Activated B cell treated with CpG ODN at 0.5 μM for 24 hours (primary cell): Measurements from ENCODE around the gene AJUBA. TPM values are rescaled to one million over a fixed set of nuclear protein-coding genes. Genes with fewer than 3 reads are reported as not detected.
A peak's percentile ranks its signal among the peaks of the same experiment; 100 is the strongest.
"Not testable (repeated sequence)": the region's sequence is repeated elsewhere in the genome, so short reads cannot be mapped to it uniquely, and the experiment has no call there.

Source experiments
- ATAC-seq: fragments of 200-7000 bp; cut with Tn5 transposase; one replicate; pipeline ENCODE4 v1.10.0; 2021; ENCODE audit warnings: low read depth, mild to moderate bottlenecking, moderate library complexity
- CTCF ChIA-PET: fragments of 350-600 bp; sonication (Branson Sonifier 250); formaldehyde crosslinking; loops from one replicate; lab custom pipeline; 2021; ENCODE audit warnings: antibody characterized with exemption; lab: Charles Lee
- POLR2A ChIA-PET: fragments of 350-600 bp; sonication (Branson Sonifier 250); formaldehyde crosslinking; loops from one replicate; lab custom pipeline; 2021; ENCODE audit warnings: antibody characterized with exemption; lab: Charles Lee
- DNase-seq: peaks from one replicate; pipeline ENCODE4 v3.0.0; 2022
- H3K27ac Mint-ChIP-seq: one replicate; pipeline ENCODE4 v1.8.0; 2020; ENCODE audit warnings: mixed read lengths
- H3K27me3 Mint-ChIP-seq: one replicate; pipeline ENCODE4 v1.8.0; 2021; ENCODE audit warnings: mixed read lengths
- H3K36me3 Mint-ChIP-seq: one replicate; pipeline ENCODE4 v1.8.0; 2021; ENCODE audit warnings: low read depth, mixed read lengths
- H3K4me1 Mint-ChIP-seq: one replicate; pipeline ENCODE4 v1.8.0; 2021; ENCODE audit warnings: mixed read lengths
- H3K4me3 Mint-ChIP-seq: one replicate; pipeline ENCODE4 v1.8.0; 2020; ENCODE audit warnings: mild to moderate bottlenecking, mixed read lengths
- H3K9me3 Mint-ChIP-seq: one replicate; pipeline ENCODE4 v1.8.0; 2020; ENCODE audit warnings: mixed read lengths
- intact Hi-C: fragments of 100-400 bp; cut with micrococcal nuclease; formaldehyde crosslinking; loops from one replicate; pipeline ENCODE4 v1.15.1; 2024
- total RNA-seq: library from RNA; stranded (reverse); gene quantifications from 2 replicates; pipeline ENCODE4 v1.2.3, GENCODE V29; 2022
- TF ChIP-seq, protein P1 (sequence below): fragments of 200-600 bp; IDR thresholded peaks from one replicate; pipeline ENCODE4 v1.8.0; 2022; ENCODE audit warnings: antibody characterized with exemption, mild to moderate bottlenecking

The AJUBA gene
- total RNA-seq, 1 donor from 2014 or later, result 0.67 TPM

DNA sequence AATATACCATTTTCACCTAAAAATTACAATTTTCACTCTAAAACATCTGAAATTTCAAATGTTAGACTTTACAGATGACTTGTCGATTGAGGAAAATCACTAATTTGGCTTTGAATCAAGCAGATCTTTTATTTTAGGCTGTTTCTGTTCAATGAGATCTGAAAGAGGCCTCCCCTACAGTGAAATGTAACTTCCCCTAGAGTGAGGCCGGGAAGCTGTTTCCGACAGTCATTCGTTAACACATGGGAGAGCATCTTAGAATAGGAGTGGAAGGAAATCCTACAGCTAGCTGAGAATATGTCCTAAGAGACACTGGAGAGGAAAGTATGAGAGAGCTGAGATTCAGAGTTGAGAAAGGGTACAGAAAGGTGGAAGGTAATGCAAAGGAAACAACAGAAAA, 33.3 kb upstream of the AJUBA start:
- H3K4me1 Mint-ChIP-seq, result peaks cover 2% of the 10 kb centered on the region
- intact Hi-C loops, result no loop called here
- no peak overlapping the region for H3K27ac Mint-ChIP-seq
- H3K36me3 Mint-ChIP-seq, result no peaks in the 10 kb centered on the region
- TF ChIP-seq, protein P1, sequence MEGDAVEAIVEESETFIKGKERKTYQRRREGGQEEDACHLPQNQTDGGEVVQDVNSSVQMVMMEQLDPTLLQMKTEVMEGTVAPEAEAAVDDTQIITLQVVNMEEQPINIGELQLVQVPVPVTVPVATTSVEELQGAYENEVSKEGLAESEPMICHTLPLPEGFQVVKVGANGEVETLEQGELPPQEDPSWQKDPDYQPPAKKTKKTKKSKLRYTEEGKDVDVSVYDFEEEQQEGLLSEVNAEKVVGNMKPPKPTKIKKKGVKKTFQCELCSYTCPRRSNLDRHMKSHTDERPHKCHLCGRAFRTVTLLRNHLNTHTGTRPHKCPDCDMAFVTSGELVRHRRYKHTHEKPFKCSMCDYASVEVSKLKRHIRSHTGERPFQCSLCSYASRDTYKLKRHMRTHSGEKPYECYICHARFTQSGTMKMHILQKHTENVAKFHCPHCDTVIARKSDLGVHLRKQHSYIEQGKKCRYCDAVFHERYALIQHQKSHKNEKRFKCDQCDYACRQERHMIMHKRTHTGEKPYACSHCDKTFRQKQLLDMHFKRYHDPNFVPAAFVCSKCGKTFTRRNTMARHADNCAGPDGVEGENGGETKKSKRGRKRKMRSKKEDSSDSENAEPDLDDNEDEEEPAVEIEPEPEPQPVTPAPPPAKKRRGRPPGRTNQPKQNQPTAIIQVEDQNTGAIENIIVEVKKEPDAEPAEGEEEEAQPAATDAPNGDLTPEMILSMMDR, result no peak
- H3K4me3 Mint-ChIP-seq, result no peak overlapping the region
- DNase-seq, result no peak
- ChIA-PET POLR2A (interaction anchor here (1.1 kb wide), 1 partner anchor 9 kb away, joined by 3 read pairs; no protein-coding TSS in a partner anchor), CTCF (interaction anchor here (1.8 to 3.0 kb wide), 2 partner anchors 21 to 29 kb away, joined by 7 to 8 read pairs; no protein-coding TSS in a partner anchor)
- H3K9me3 Mint-ChIP-seq, result no peaks in the 10 kb centered on the region
- H3K27me3 Mint-ChIP-seq, result no peaks in the 10 kb centered on the region
- ATAC-seq, result no peak

DNA sequence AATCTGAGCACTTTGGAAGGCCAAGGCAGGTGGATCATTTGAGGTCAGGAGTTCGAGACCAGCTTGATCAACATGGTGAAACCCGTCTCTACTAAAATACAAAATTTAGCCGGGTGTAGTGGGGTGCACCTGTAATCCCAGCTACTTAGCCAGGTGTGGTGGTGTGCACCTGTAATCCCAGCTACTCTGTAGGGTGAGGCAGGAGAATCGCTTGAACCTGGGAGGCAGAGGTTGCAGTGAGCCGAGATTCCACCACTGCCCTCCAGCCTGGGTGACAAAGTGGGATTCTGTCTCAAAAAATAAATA, 31.4 kb upstream of the AJUBA start:
- H3K4me3 Mint-ChIP-seq, ATAC-seq: not testable (repeated sequence)

DNA sequence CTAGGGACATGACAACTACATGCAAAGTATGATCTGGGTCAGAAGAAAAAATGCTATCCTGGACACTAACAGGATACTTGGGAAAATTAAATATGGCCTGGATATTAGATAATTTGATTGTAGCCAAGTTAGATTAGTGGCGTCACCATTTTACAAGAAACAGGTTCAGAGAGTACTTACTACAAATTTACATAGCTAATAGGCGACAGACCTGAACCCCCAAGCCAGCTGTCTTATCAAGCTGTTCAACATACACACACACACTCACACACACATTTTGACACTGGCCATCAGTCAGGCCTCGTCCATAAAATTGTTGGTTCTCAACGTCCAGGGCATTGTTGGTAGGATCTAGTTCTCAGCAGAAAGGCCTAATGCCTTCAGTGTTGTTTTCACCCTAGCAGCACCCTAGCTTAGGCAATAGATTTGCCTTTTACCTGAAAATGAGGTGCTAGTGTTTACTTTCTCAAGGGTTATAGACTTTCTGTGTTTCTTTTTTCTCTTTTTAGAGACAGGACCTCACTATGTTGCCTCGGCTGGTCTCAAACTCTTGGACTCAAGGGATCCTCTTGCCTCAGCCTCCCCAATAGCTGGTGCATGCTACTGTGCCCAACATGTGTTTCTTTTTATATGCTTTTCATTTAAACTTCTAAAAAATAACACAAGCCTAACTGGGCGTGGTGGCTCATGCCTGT, 30.9 kb upstream of the AJUBA start:
- TF ChIP-seq, protein P1, result no peak
- ChIA-PET CTCF (interaction anchor here (1.0 to 3.0 kb wide), 2 partner anchors 18 to 45 kb away, joined by 3 to 8 read pairs; no protein-coding TSS in a partner anchor), POLR2A (no interaction called here)
- H3K4me1 Mint-ChIP-seq, result peaks cover 22% of the 10 kb centered on the region
- H3K36me3 Mint-ChIP-seq, result peaks cover 2% of the 10 kb centered on the region
- no peaks in the 10 kb centered on the region for H3K27me3 Mint-ChIP-seq
- no peak overlapping the region for H3K4me3 Mint-ChIP-seq
- ATAC-seq (no peak), DNase-seq (no peak)
- H3K9me3 Mint-ChIP-seq, result no peaks in the 10 kb centered on the region
- H3K27ac Mint-ChIP-seq, result no peak overlapping the region
- intact Hi-C loops, result no loop called here

More for the DNA sequence above, 31.4 kb upstream of the AJUBA start:
- H3K27ac Mint-ChIP-seq, DNase-seq, H3K9me3 Mint-ChIP-seq, intact Hi-C loops, H3K36me3 Mint-ChIP-seq, POLR2A ChIA-PET, H3K27me3 Mint-ChIP-seq: not testable (repeated sequence)
- peaks cover 18% of the 10 kb centered on the region for H3K4me1 Mint-ChIP-seq
- CTCF ChIA-PET, result interaction anchor here (3.0 kb wide), 1 partner anchor 19 kb away, joined by 8 read pairs; no protein-coding TSS in a partner anchor

DNA sequence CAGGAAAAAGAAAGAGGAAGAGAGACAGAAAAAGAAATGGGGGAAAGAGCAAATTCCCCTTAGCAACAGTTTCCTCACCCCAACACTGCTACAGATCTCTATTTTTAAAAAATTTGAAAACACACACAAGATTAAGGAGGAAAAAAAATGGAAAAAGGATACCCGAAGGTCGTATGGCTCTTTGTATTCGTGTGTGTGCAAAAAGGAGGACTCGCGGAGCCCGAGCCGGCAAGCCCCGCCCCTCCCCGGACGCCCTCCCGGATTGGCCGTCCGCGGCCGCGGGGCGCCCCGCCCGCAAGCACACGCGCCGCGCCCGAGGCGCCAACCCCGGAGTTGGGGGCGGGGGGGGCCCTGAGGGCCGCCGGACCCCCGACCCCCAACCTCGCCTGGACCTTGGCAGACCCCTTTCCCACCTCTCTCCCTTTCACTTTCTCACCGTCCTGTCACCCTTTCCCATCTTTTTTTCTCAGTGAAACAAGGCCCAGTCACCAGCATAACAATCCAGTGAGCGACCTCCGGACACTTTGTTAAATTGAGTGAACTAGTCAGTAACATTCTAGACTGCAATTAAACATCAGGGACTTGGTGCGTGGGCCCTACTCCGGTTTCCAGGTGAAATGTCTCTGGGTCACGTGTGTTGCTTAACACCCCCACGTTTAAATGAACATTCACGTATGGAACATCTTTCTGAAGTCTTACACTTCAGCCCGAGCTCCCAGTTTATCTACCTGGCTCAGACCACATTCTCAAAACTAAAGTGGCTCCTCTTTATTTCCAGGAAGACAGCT, 27.8 kb upstream of the AJUBA start, which contains the start of gene C14orf93:
Gene C14orf93 (minus strand): TSS at position 205 of the 788 bp plus-strand sequence. CDS start 11,120 bp downstream, outside the sequence.
- intact Hi-C loops, result loop anchor here (5.0 kb wide), 2 partner anchors 123 to 292 kb away; partner anchors contain the start of gene PPP1R3E
- TF ChIP-seq, protein P1, result no peak
- no peaks in the 10 kb centered on the region for H3K27me3 Mint-ChIP-seq
- DNase-seq (peak; percentile 77), ATAC-seq (peak; percentile 40)
- peaks cover 44% of the 10 kb centered on the region for H3K4me1 Mint-ChIP-seq
- peaks cover 11% of the 10 kb centered on the region for H3K36me3 Mint-ChIP-seq
- H3K9me3 Mint-ChIP-seq, result no peaks in the 10 kb centered on the region
- CTCF ChIA-PET, result interaction anchor here (0.9 kb wide), 2 partner anchors 24 to 48 kb away, joined by 3 read pairs; no protein-coding TSS in a partner anchor
- peak within 1 kb of the TSS; percentile 95 for H3K4me3 Mint-ChIP-seq
- H3K27ac Mint-ChIP-seq, result peak within 1 kb of the TSS; percentile 97
- POLR2A ChIA-PET, result interaction anchor here (0.6 to 1.0 kb wide), 6 partner anchors 24 to 308 kb away, joined by 4 to 6 read pairs (median 4); partner anchors contain the start of genes ACIN1 and RBM23

DNA sequence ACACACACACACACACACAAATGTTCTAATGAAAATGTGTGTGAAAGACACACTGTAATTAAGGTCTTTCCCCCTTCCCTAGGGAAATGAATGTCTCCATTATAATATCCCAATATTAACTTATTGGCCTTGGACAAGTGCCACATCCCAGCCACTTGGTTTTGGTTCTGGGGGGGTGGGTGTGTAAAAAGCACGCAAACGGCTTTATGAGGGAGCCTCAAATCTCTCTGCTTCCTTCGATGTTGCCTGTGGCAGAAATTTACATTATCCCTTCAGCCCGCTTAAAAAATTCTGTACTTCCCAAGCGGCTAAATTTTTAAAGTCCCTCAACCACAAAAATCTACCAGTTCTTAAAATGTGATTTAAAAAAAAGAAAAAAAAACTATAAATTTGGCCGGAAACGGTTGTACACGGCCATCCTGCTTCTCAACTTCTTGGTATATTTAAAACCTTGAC, 27.2 kb upstream of the AJUBA start:
- intact Hi-C loops, result loop anchor here (5.0 kb wide), 2 partner anchors 122 to 293 kb away; partner anchors contain the start of gene PPP1R3E
- CTCF ChIA-PET, result interaction anchor here (1.1 to 3.8 kb wide), 2 partner anchors 15 to 23 kb away, joined by 3 to 33 read pairs; no protein-coding TSS in a partner anchor
- peaks cover 47% of the 10 kb centered on the region for H3K4me1 Mint-ChIP-seq
- POLR2A ChIA-PET, result interaction anchor here (1.3 kb wide), 1 partner anchor 138 kb away, joined by 3 read pairs; the partner anchor contains the start of gene LRP10
- H3K27me3 Mint-ChIP-seq, result no peaks in the 10 kb centered on the region
- TF ChIP-seq, protein P1, result no peak
- no peak for DNase-seq
- H3K9me3 Mint-ChIP-seq, result no peaks in the 10 kb centered on the region
- ATAC-seq, result no peak
- H3K27ac Mint-ChIP-seq, result peak overlapping the region; percentile 97
- peak overlapping the region; percentile 95 for H3K4me3 Mint-ChIP-seq
- peaks cover 11% of the 10 kb centered on the region for H3K36me3 Mint-ChIP-seq
